GM18526 (cell line): ENCODE data around the gene SLC12A2.

Source experiments
- POLR2A ChIP-seq: IDR thresholded peaks from 3 replicates; pipeline ENCODE4 v1.6.1; 2011; ENCODE audit not compliant: insufficient read length; ENCODE audit errors: extremely low read depth

Gene SLC12A2

GRCh38 chr5:128084228-128085167, 932 bp downstream of the SLC12A2 start:
- TF ChIP-seq POLR2A = no peak

DNA sequence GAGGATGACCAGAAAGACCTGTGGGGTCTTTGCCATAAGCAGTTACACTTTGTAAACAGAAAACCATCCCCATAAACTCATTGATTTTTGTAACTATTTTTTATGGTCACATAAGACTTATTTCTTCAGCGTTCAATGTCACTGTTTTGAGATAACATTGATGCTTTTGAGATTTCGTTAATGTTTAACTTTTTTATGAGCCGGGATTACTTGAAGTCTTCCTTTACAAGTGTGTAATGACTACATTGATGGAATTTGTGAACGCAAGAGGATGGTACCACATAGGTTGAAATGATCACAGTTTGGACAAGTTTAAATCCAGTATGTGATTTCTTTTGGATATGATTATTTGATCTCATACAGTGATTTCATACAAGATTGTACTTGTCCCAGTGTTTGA, 1.8 kb downstream of the SLC12A2 start:
- no peak for TF ChIP-seq POLR2A

- TF ChIP-seq POLR2A = no peak
Observed at GRCh38 chr5:128091579-128091978, 8.0 kb downstream of the SLC12A2 start.

- TF ChIP-seq POLR2A = no peak
Observed at GRCh38 chr5:128092144-128092543, 8.6 kb downstream of the SLC12A2 start.

DNA sequence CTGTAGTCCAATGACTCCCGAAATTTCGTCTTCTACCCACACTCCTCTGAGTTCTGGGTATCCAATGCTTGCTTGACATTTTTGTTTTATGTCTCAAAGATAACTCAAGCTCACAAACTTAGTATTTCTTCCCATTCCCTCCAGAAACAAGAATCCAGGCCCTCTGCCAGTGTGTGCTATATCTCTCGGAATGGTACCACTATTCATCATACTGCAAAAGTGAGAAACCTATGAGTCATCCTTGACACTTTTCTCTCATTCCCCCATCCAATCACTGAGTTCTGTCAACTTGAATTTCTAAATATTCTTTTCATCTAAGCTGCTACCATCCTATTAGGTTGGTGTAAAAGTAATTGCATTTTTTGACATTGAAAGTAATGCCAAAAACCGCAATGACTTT, 9.8 kb downstream of the SLC12A2 start:
- no peak for TF ChIP-seq POLR2A

DNA sequence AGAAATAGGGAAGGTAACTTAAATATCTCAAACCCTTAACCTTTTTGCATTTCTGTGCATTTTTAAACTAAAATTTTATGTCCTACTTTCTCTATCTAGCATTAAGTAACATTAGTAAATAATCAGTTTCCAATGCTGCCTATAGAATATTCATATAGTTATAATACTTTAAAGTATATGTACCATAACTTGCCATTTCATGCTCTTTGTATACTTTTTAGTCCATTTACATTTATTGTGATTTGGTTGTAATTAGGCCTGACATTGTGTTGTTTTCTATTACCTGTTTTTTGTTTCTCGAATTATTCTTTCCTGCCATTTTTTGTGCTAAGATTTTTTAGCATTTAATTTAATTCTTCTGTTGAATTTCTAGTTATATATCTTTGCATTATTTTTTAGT, 13.7 kb downstream of the SLC12A2 start:
- no peak for TF ChIP-seq POLR2A

- TF ChIP-seq POLR2A = no peak
Observed at GRCh38 chr5:128097781-128098180, 14.2 kb downstream of the SLC12A2 start.

DNA sequence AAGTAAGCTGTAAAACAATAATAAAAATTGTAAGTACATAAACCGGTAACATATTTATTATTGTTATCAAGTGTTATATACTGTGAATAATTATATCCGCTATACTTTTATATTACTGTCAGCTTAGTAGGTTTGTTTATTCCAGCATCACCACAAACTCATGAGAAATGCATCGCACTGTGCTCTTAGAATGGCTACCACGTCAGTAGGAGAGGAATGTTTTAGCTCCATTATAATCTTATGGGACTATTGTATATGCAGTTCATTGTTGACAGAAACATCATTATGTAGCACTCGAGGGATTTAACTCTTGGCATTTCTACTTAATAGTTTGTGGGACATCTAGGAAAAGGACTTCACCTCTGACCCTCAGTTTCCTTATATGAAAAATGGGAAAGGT, 16.4 kb downstream of the SLC12A2 start:
- TF ChIP-seq POLR2A = no peak

- no peak for TF ChIP-seq POLR2A
Observed at GRCh38 chr5:128100860-128101557, 17.4 kb downstream of the SLC12A2 start.

GRCh38 chr5:128101676-128102075, 18.1 kb downstream of the SLC12A2 start:
- no peak for TF ChIP-seq POLR2A

GRCh38 chr5:128105203-128105602, 21.6 kb downstream of the SLC12A2 start:
- TF ChIP-seq POLR2A = no peak

- no peak for TF ChIP-seq POLR2A
Observed at GRCh38 chr5:128109138-128109537, 25.6 kb downstream of the SLC12A2 start.

DNA sequence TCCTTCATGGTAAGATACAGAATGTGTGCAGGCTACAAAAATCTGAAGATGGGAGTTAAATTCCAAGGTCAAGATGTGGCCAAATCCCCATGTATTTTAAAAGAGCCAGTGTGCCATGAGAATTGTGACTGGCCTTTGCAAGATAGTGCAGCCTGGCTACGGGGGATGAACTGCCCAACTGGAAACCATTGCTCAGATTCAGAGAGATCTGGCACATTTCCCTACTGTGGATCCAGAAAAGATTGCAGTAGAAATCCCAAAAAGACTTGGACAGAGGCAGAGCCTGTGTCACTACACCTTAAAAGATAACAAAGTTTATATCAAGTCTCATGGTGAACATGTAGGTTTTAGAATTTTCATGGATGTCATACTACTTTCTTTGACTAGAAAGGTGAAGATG, 26.2 kb downstream of the SLC12A2 start:
- no peak for TF ChIP-seq POLR2A

DNA sequence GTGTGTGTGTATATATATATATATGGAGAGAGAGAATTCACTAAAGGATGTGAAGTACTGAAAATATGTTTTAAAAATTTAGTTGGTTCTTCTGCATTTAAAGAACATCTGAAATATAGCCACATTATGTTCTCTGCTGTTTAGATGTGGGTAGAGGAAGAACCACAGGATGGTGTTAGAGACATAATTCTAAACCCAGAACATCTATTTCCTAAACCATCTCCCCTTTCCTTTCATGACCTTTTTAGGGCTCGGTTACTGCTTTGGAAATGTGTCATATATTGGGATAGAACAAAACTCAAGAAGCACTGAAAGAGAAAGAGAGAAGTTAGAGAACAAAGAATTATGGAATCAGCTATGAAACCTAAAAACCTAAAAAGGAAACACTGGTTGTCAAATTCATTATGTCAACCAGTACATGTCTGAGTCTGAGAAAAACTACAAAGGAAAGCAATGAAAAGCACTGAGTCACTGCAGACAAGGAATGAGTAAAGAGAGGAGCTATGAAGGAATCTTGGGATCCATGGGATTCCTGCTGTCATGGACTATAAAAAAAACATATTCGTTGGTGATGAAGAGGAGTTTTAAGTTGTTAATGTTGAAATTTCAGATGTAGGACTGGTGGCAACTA, 28.4 kb downstream of the SLC12A2 start:
- no peak for TF ChIP-seq POLR2A

- TF ChIP-seq POLR2A = no peak
Observed at GRCh38 chr5:128116445-128116844, 32.9 kb downstream of the SLC12A2 start.

GRCh38 chr5:128118214-128118613, 34.6 kb downstream of the SLC12A2 start:
- TF ChIP-seq POLR2A = no peak
